Esophagus (tissue), 2 donors: Measurements from ENCODE around the gene PRMT7. TPM values are rescaled to one million over a fixed set of nuclear protein-coding genes. Genes with fewer than 3 reads are reported as not detected.

Source experiments
- H3K27ac ChIP-seq, 2 donors: one replicate each; pipeline ENCODE4 v1.5.1; 2013; ENCODE audit warnings: low read depth in 2 of 2, mild to moderate bottlenecking in 2 of 2, inconsistent platforms in 1 of 2, low read length in 1 of 2, moderate library complexity in 1 of 2
- H3K27me3 ChIP-seq, 2 donors: one replicate each; pipeline ENCODE4 v1.6.1; 2013; ENCODE audit warnings: low read length in 2 of 2, control low read depth in 1 of 2, mild to moderate bottlenecking in 1 of 2; ENCODE audit not compliant: insufficient read depth in 2 of 2, control insufficient read depth in 1 of 2
- H3K36me3 ChIP-seq, 2 donors: one replicate each; pipeline ENCODE4 v1.6.1; 2013; ENCODE audit warnings: low read length in 1 of 2; ENCODE audit not compliant: control insufficient read depth in 2 of 2, insufficient read depth in 2 of 2
- H3K4me1 ChIP-seq, 2 donors: one replicate each; pipeline ENCODE4 v1.6.1; 2013; ENCODE audit warnings: low read length in 1 of 2; ENCODE audit not compliant: control insufficient read depth in 2 of 2, insufficient read depth in 2 of 2
- H3K4me3 ChIP-seq, 2 donors: one replicate each; pipeline ENCODE4 v1.5.1; 2013; ENCODE audit warnings: low read length in 2 of 2, mild to moderate bottlenecking in 2 of 2, low read depth in 1 of 2, moderate library complexity in 1 of 2
- H3K9me3 ChIP-seq, 2 donors: one replicate each; pipeline ENCODE4 v1.6.1; 2013; ENCODE audit warnings: mild to moderate bottlenecking in 2 of 2, low read depth in 1 of 2, low read length in 1 of 2, moderate library complexity in 1 of 2; ENCODE audit not compliant: control insufficient read depth in 2 of 2, insufficient read depth in 1 of 2
- WGBS, 2 donors: extraction: QIAGEN DNeasy Blood & Tissue Kit; methylation state at CpG; one replicate each; pipeline ENCODE4 v1.1.7; 2013; 5-methylcytosine and 5-hydroxymethylcytosine counted together
- polyA plus RNA-seq, 2 donors: library from polyadenylated mRNA; stranded (reverse); fragments of 200-250 nt; gene quantifications; one replicate each; pipeline ENCODE4 v1.2.3, GENCODE V29; 2013
- donor health status: healthy with polysubstance abuse.
- donor health status: Bipolar disorder and iron deficiency.

The PRMT7 gene
- polyA plus RNA-seq, 2 donors, result 22.6 to 36.0 TPM

DNA sequence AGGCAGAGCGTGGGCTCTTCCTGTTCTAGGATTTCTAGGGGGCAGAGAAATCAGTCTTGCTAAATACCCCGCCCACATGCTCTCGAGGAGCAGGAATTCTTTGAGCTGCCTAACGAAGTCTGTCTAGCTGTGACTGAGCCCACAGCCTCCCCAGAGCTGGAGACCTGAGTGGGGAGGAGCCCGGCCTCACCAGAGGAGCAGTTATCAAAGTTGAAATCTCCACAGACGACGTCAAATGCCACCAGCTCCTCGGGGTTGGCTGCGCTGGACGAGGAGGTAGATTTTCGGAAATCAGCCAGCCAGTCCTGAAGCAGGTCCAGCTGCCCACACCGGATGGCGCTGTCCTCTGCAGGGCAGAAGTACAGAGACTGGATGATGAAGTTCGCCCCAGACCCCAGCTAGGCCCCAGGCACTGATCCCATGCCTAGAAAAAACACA lies 53.8 kb downstream of the PRMT7 start:
- Histone ChIP-seq H3K9me3 (no peaks in the 10 kb centered on the region), H3K4me1 (peaks cover 2 to 7% of the 10 kb centered on the region in 2 donors), H3K36me3 (peaks cover 0 to 2% of the 10 kb centered on the region in 2 donors), H3K27ac (no peak overlapping the region), H3K4me3 (no peak overlapping the region), H3K27me3 (peaks cover 0 to 3% of the 10 kb centered on the region in 2 donors)
- WGBS, 2 donors, result 47 to 63% methylated on average over 14 of the region's 14 CpGs

GRCh38 chr16:68365167-68365817 lies 54.5 kb downstream of the PRMT7 start:
- peaks cover 2 to 3% of the 10 kb centered on the region in 2 donors for H3K4me1 ChIP-seq
- WGBS, 2 donors, result 48 to 51% methylated on average over 13 to 18 of the region's 18 CpGs
- no peak overlapping the region for H3K4me3 ChIP-seq
- H3K36me3 ChIP-seq, result no peaks in the 10 kb centered on the region
- no peak overlapping the region for H3K27ac ChIP-seq
- peaks cover 0 to 3% of the 10 kb centered on the region in 2 donors for H3K27me3 ChIP-seq
- H3K9me3 ChIP-seq, result no peaks in the 10 kb centered on the region

DNA sequence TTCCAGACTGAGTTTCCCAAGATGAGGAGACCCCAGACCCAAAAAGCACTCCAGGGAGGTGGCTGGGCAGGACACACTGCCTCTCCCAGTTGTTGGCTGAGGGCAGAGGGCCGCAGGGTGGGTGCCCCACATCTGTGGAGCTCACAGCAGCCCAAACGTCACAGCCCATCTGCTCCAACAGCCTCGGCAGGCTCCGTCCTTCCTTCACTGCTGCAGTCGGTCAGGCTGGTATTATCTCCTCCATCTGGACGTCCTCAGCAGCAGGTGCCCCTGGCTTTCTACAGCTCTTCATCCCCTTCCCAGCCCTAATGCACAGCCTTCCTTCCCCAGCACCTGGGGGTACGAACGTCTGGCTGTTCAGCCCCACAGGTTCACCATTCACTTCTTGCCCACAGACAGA lies 55.2 kb downstream of the PRMT7 start:
- WGBS, 2 donors, result 55 to 67% methylated on average over 8 of the region's 8 CpGs
- Histone ChIP-seq H3K4me1 (peaks cover 2 to 3% of the 10 kb centered on the region in 2 donors), H3K4me3 (no peak overlapping the region), H3K27ac (no peak overlapping the region), H3K27me3 (peaks cover 0 to 3% of the 10 kb centered on the region in 2 donors), H3K36me3 (no peaks in the 10 kb centered on the region), H3K9me3 (no peaks in the 10 kb centered on the region)

DNA sequence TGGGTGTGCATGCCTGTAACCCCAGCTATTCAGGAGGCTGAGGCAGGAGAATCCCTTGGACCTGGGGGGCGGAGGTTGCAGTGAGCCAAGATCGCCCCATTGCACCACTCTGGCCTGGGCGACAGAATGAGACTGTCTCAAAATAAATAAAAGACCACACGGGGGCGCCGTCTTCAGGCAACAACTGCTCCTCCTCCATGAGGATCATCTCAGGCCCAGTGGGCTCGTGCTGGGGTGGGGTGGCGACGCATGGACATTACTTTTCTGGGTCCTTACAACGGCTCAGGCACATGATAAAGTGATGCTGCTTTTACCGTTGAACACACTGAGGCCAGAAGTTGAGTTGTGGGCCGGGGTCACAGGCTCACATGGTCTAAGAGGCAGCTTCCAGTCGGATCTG lies 56.2 kb downstream of the PRMT7 start:
- H3K9me3 ChIP-seq, result no peaks in the 10 kb centered on the region
- no peaks in the 10 kb centered on the region for H3K36me3 ChIP-seq
- no peak overlapping the region for H3K27ac ChIP-seq
- WGBS, 2 donors, result 40 to 42% methylated on average over 13 of the region's 13 CpGs
- peaks cover 0 to 3% of the 10 kb centered on the region in 2 donors for H3K27me3 ChIP-seq
- H3K4me1 ChIP-seq, result peaks cover 2 to 3% of the 10 kb centered on the region in 2 donors
- H3K4me3 ChIP-seq, result no peak overlapping the region

DNA sequence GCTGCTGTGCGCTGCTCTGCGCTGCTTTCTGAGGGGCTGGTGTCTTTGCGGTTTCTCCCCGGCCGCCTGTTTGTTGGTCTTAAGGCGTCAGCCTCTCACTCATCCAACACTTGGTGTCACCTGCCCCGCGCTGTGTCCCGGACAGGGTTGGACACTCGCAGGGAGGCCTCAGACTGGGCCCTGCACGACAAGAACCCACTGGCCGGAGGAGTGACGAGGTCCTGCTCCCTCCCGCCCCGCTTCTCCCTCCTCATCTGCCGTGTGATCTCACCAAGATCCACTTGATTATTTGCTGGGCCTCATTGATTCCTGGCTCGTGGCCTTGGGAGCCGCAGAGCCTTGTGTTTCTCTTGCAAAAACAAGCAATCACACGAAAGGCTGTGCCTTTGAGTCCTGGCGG lies 56.6 kb downstream of the PRMT7 start:
- Histone ChIP-seq H3K4me1 (peaks cover 2 to 3% of the 10 kb centered on the region in 2 donors), H3K4me3 (no peak overlapping the region), H3K36me3 (no peaks in the 10 kb centered on the region), H3K27ac (no peak overlapping the region), H3K27me3 (peaks cover 0 to 3% of the 10 kb centered on the region in 2 donors), H3K9me3 (no peaks in the 10 kb centered on the region)
- 75 to 78% methylated on average over 20 of the region's 20 CpGs for WGBS, 2 donors

GRCh38 chr16:68367891-68368290 lies 57.1 kb downstream of the PRMT7 start:
- no peak overlapping the region for H3K27ac ChIP-seq
- H3K36me3 ChIP-seq, result no peaks in the 10 kb centered on the region
- H3K9me3 ChIP-seq, result no peaks in the 10 kb centered on the region
- peaks cover 0 to 3% of the 10 kb centered on the region in 2 donors for H3K27me3 ChIP-seq
- 86 to 87% methylated on average over 14 of the region's 14 CpGs for WGBS, 2 donors
- no peak overlapping the region for H3K4me3 ChIP-seq
- peaks cover 2 to 3% of the 10 kb centered on the region in 2 donors for H3K4me1 ChIP-seq

DNA sequence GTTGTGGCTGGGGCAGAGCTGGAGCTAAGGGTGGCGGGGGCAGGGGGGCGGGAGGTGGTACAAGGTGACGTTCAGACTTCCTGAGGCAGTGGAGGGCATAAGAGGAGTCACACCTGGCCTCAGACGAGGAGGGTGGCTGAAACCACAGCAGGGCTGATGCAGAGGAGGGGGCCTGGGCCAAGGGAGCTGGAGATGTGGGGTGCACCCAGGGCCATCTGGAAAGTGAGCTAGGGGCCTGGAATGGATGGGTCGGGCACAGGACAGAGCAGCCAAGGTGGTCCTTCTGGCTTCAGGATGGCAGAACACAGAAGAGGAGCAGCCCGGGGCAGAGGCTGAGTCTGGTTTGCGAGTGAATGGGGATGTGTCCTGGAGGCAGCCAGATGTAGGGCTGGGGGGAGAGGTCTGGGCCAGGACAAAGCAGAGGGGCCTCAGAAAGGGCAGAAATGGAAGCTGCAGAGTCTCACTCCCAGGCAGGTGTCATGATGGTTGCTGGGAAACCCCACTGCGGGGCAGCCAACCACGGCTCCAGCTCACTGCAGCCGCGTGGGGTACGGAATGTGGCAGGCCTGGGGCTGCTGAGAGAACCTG lies 57.6 kb downstream of the PRMT7 start:
- H3K36me3 ChIP-seq, result no peaks in the 10 kb centered on the region
- H3K27ac ChIP-seq, result no peak overlapping the region
- peaks cover 2% of the 10 kb centered on the region in 2 donors for H3K4me1 ChIP-seq
- H3K4me3 ChIP-seq, result no peak overlapping the region
- H3K27me3 ChIP-seq, result peaks cover 0 to 3% of the 10 kb centered on the region in 2 donors
- whole genome bisulfite sequencing, 2 donors, result 67 to 69% methylated on average over 12 of the region's 12 CpGs
- no peaks in the 10 kb centered on the region for H3K9me3 ChIP-seq

GRCh38 chr16:68369168-68369567 lies 58.3 kb downstream of the PRMT7 start:
- 85 to 86% methylated on average over 3 to 4 of the region's 4 CpGs for WGBS, 2 donors
- peaks cover 0 to 2% of the 10 kb centered on the region in 2 donors for H3K4me1 ChIP-seq

DNA sequence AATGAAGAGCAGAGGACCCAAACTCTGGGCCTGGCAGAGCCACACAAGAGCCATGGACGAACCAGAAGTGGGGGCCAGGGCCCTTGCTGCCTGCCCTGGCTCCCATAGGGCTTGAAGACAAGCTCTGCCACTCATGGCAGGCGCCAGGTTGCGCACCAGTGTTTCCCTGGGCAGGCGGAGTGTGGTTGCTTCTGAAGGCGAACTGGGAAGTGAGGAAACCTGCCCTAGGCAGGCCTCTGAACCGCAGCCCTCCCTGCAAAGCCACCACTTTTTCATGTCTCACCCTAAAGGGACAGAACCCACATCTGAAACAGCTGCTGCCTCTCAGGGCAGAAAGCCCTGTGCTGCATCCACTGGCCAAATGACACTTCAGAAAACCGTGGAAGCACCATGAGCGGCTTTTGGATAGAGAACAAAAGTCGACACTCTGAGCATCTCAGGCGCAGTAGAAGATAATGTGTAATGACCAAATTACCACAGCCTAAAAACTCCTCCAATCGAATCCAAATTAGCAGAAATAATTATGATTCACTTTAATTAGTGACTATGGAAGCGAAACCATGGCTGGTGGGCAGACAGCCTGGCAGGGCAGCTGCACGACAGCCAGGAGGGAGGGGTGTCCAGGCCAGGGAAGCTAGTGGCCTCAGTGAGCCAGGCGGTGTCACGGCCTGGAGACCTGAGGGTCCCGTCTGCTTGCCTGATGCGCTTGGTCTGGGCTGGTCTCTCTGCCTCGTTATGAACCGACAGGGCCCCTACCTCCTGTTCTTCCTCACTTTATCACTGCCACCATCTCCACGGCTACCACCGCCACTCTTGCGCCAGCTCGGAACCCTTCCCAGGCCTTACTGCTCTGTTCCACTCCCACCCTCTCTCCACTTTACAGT lies 59.1 kb downstream of the PRMT7 start:
- 79 to 82% methylated on average over 23 of the region's 23 CpGs for WGBS, 2 donors
- H3K9me3 ChIP-seq, result no peaks in the 10 kb centered on the region
- H3K27ac ChIP-seq, result no peak overlapping the region
- H3K4me1 ChIP-seq, result peaks cover 0 to 2% of the 10 kb centered on the region in 2 donors
- H3K36me3 ChIP-seq, result no peaks in the 10 kb centered on the region
- no peak overlapping the region for H3K4me3 ChIP-seq
- H3K27me3 ChIP-seq, result peaks cover 0 to 1% of the 10 kb centered on the region in 2 donors

More at GRCh38 chr16:68369168-68369567, 58.3 kb downstream of the PRMT7 start:
- H3K4me3 ChIP-seq, result no peak overlapping the region
- no peaks in the 10 kb centered on the region for H3K36me3 ChIP-seq
- H3K9me3 ChIP-seq, result no peaks in the 10 kb centered on the region
- no peak overlapping the region for H3K27ac ChIP-seq
- peaks cover 0 to 3% of the 10 kb centered on the region in 2 donors for H3K27me3 ChIP-seq
